Right lung (tissue), 10 donors: ENCODE data around the gene RAP1B. TPM values are rescaled to one million over a fixed set of nuclear protein-coding genes. Genes with fewer than 3 reads are reported as not detected.

Experiments
- DNase-seq, 2 donors: peaks; one replicate each; pipeline ENCODE4 v3.0.0-alpha.2; 2013
- long read RNA-seq, 8 donors: transcript quantifications; one replicate each; lab custom pipeline, GENCODE V29; 2026
- polyA plus RNA-seq, 5 donors: library from polyadenylated mRNA; unstranded; fragments of 120-200 nt; gene quantifications; one replicate each; pipeline versions ENCODE4 v1.2.1 to v1.2.3, GENCODE V29; 2013; ENCODE audit warnings: inconsistent platforms in 1 of 5, low replicate concordance in 1 of 5; ENCODE audit not compliant: insufficient read length in 5 of 5, insufficient read depth in 1 of 5

Gene RAP1B
- 100 to 1,000 TPM; 169 to 225 (median 197) TPM for polyA plus RNA-seq
- long read RNA-seq, donor 1, full-length matches to known transcripts, result 34 of 87 reads
- long read RNA-seq, donor 1, partial matches to known transcripts, result 47 of 87 reads
- long read RNA-seq, donor 1, other reads (novel, unspliced or antisense), result 6 of 87 reads
- long read RNA-seq, donor 2, full-length matches to known transcripts, result 29 of 29 reads
- long read RNA-seq, donor 2, partial matches to known transcripts, result 0 of 29 reads
- long read RNA-seq, donor 2, other reads (novel, unspliced or antisense), result 0 of 29 reads
- long read RNA-seq, donor 3, full-length matches to known transcripts, result 28 of 28 reads
- long read RNA-seq, donor 3, partial matches to known transcripts, result 0 of 28 reads
- long read RNA-seq, donor 3, other reads (novel, unspliced or antisense), result 0 of 28 reads
- long read RNA-seq, donor 4, full-length matches to known transcripts, result 20 of 42 reads
- long read RNA-seq, donor 4, partial matches to known transcripts, result 22 of 42 reads
- long read RNA-seq, donor 4, other reads (novel, unspliced or antisense), result 0 of 42 reads
- long read RNA-seq, donor 5, full-length matches to known transcripts, result 43 of 55 reads
- long read RNA-seq, donor 5, partial matches to known transcripts, result 12 of 55 reads
- long read RNA-seq, donor 5, other reads (novel, unspliced or antisense), result 0 of 55 reads
- long read RNA-seq, donor 6, full-length matches to known transcripts, result 46 of 51 reads
- long read RNA-seq, donor 6, partial matches to known transcripts, result 5 of 51 reads
- long read RNA-seq, donor 6, other reads (novel, unspliced or antisense), result 0 of 51 reads
- long read RNA-seq, donor 7, full-length matches to known transcripts, result 45 of 45 reads
- long read RNA-seq, donor 7, partial matches to known transcripts, result 0 of 45 reads
- long read RNA-seq, donor 7, other reads (novel, unspliced or antisense), result 0 of 45 reads
- long read RNA-seq, donor 8, full-length matches to known transcripts, result 17 of 17 reads
- long read RNA-seq, donor 8, partial matches to known transcripts, result 0 of 17 reads
- long read RNA-seq, donor 8, other reads (novel, unspliced or antisense), result 0 of 17 reads

GRCh38 chr12:68610370-68611093 lies at the start of gene RAP1B:
TSS of gene RAP1B (plus strand) at chr12:68610899. CDS start at chr12:68648725, 37,826 bp downstream.
- peak; percentile 88 to 90 for DNase-seq

DNA sequence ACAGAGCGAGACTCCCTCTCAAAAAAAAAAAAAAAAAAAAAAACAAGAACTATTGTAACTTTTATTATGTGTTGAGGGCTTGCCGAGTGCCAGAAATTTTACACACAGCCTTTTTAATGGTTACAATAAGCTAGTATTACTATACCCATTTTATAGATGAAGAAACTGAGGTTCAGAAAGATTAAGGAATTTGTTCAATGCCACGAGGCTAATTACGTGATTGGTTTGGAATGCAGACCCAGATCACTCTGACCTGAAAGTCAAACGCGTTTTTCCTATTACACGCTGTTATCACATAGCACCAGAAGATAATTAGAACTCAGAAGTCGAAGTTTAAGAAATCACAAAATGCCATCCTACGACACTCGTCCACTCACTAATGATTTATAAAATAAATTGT lies 48.9 kb upstream of the RAP1B start:
- DNase-seq, result no peak

GRCh38 chr12:68564166-68564565 lies 46.5 kb upstream of the RAP1B start:
- DNase-seq, result no peak

DNA sequence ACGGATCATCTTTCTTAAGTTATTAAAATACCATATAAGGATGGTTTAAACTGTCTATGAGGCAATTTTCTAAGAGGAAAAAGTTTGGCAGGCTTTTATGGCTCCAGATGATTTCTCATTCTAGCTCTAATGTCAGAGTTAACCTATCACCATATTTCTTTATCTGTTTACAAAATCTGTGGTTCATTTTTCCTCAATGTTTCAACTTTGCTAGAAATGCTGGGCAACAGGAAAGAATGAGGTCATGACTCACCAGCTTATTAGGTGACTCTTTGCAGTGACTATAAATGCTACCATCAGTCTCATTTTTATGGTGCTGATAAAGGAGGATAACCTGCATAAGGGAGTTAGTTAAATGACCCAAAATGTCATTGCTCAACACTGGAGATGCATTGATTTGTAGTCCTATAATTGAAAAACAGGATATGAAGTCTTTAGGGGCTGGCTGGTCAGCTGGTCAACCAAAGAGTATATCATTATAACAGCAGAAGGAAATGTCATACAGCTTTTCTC lies 45.3 kb upstream of the RAP1B start:
- DNase-seq, result no peak

- DNase-seq, result peak; percentile 25 to 35
These were observed 41.7 kb upstream of the RAP1B start for GRCh38 chr12:68568922-68569569.

GRCh38 chr12:68572661-68573060 lies 38.0 kb upstream of the RAP1B start:
- DNase-seq, result no peak

- no peak for DNase-seq
These were observed 37.3 kb upstream of the RAP1B start for GRCh38 chr12:68573406-68573805.

DNA sequence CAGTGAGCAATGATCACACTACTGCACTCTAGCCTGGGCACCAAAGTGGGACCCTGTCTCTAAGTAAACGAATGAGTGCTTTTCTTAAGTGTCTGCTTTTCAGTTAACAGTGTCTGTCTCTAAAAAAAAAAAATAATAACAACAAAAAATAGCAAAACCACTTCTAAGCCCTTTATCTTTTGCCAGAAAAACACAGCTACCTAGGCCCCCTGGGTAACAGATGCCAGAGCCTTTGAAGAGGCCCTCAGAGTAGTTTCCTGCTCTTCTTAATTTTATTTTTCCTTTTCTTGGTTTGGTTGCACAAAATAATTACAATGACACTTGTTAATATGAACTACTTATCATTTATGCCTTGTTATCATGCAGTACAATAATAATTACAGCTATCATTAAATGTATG lies 32.8 kb upstream of the RAP1B start:
- DNase-seq, result no peak

GRCh38 chr12:68578765-68579164 lies 31.9 kb upstream of the RAP1B start:
- DNase-seq, result no peak

DNA sequence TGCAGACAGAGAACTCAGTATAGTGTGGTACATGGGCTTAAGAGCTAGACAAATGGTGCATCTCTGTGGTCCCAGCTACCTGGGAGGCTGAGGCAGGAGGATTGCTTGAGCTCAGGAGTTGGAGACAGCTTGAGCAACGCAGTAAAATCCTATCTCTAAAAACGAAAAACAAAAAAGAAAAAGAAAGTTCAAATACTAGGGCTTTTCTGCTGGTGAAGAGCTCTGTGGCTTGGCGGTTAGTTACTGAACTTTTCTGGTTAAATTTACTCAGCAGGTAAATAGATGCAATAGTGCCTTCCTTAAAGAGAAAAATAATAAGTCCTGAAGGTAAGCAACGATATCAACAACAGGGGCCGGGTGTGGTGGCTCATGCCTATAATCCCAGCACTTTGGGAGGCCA lies 31.4 kb upstream of the RAP1B start:
- no peak for DNase-seq

DNA sequence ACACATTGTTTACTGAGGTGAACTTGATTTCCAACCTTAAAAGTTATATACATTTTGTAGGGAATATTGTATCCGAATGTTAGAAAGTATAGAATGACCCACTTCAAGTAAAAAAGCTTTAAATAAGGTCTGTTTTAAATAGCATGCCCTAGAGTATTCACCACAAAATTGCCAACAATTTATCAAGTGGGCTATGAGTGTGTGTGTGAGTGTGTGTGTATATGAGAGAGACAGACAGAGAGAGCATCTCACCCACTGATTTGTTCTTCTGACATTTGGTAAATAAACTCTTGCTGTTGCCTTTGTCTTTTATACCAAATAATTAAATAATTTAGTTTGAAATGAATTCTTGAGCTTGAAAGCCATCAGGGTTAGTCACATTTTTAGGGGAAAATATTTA lies 29.8 kb upstream of the RAP1B start:
- no peak for DNase-seq

DNA sequence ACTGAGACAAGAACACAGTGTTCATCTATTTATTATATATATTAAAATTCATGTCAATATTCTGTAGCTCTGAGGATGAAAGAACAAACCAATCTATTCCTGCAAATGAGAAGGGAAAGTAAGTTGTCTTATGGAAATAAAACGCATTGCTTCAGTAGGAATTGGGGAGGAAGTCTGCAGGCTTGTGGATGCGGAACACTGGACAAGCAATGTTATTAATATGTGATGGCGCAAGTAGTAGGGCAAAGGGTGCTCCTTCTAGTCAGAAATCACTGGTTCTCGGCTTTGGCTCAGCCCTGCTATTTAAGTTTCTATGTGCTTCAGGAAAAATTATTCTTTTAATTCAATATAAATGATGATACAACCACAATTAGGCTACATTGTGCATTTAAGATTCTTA lies 28.8 kb upstream of the RAP1B start:
- DNase-seq, result no peak

GRCh38 chr12:68585966-68586365 lies 24.7 kb upstream of the RAP1B start:
- DNase-seq, result no peak

DNA sequence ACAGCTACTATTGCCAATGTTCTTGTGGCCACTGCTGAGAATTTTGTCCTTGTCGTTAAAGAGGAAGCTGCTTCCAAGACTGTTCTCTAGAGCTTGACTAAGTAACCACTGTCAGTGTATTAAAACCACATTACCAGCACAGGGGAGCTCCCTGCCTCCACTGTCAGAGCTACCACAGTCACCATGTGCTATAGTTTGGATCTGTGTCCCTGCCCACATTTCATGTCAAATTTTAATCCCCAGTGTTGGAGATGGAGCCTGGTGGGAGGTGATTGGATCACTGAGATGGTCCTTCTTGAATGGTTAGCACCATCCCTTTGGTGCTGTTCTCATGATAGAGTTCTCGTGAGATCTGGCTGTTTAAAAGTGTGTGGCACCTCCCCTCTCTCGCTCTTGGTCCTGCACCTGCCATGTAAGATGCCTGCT lies 23.2 kb upstream of the RAP1B start:
- DNase-seq, result no peak

DNA sequence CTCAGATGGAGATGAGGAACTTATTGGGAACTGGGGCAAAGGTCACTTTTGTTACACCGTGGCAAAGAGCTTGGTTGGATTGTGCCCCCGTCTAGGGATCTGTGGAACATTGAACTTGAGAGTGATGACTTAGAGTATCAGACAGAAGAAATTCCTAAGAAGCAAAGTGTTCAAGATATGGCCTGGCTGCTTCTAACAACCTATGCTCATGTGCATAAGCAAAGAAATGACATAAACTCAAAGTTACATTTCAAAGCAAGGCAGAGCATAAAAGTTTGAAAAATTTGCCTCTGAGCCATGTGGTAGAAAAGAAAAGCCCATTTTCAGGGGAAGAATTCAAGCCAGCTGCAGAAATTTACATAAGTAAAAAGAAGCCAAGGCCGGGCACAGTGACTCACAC lies 21.5 kb upstream of the RAP1B start:
- no peak for DNase-seq

DNA sequence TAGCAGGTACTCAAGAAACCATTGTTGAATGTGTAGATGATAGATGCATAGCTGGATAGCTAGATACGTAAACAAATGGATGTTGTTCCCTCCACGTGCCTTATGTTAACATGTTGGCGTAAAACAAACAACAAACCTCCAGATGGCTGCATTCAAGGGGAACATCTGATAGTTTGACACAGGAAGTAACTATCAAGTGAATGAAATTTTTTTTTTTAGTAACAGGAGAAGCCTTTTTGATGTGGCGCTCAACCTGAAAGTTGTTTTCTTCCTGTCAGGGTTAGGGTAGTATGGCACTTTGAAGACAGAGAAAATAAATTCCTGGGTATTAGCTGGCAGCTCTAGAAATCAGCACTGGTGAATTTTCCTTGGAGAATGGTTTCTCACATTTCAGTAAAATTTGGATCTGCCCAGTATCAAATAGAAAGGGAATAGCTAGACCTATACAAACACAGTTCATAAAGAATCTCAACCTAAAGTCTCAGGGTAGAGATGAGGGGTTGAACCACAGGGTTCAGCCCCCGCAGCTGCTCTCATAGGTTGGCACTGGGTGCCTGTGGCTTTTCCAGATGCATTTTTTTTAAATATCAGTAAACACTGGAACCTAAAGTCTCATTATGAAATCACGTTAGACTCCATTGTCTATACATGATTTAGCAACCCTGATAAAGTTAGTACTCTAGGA lies 18.8 kb upstream of the RAP1B start:
- no peak for DNase-seq

DNA sequence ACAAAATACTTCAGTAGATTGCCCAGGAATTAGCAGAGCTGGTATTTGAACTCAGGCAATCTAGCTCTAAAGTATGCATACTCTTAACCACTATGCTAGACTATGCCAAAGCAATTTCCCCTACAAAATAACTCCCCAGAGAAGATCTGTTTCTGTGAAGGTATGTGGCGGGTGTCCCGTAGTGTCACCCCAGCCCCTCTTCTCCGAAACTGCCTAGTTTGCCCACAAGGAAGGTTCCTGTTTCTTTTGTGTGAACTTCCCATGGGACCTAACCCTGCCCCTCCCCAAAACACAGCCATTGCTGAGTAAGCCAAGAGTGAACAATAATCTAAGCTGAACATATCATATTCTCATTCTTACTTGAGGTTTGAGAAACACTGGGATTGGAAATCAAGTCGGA lies 15.5 kb upstream of the RAP1B start:
- no peak for DNase-seq

DNA sequence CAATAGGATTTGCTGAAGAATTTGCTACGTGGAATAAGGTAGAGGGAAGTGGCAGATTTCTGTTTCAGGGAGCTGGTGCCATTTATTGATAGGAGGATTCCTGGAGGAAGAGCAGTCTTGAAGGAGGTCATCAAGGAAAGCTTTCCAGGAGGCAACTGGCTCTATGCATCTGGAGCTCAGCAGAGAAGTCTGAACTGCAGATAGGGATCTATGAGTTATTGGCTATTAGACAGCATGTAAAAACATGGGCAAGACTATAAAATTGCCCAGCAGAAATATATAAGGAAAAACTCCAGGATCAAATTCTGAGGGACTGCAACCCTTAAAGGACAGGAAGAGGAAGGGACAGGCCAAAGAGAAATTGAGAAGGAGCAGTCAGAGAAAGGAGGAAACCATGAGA lies 8.9 kb upstream of the RAP1B start:
- no peak for DNase-seq

DNA sequence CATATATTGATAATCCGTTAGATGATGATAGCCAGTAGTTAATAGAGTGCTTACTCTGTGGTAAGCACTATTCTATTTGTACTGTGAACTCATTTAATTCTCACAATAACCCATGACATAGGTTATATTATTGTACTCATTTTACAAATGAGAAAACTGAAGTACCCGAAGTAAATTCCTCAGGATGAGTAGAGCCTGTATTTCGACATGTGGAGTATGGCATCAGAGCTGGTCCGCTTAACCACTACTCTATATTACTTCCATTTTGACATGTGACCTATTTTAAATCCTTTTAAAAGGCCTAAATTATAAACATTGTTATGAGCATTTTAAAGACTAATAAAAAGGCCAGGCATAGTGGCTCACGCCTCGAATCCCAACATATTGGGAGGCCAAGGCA lies 8.0 kb upstream of the RAP1B start:
- DNase-seq, result no peak

GRCh38 chr12:68608191-68608590 lies 2.5 kb upstream of the RAP1B start:
- DNase-seq, result no peak
